WTC11 (cell line): ENCODE measurements around the gene PCDH19. TPM values are rescaled to one million over a fixed set of nuclear protein-coding genes. Genes with fewer than 3 reads are reported as not detected.

ENCODE experiments used
- ATAC-seq: fragments of 200-7000 bp; cut with Tn5 transposase; 2 replicates; pipeline ENCODE4 v1.10.0; 2021; ENCODE audit warnings: mild to moderate bottlenecking, moderate library complexity
- CTCF ChIA-PET: fragments of 300-600 bp; sonication (Branson Sonifier 250); formaldehyde crosslinking; loops from one replicate; lab custom pipeline; 2021; ENCODE audit warnings: antibody characterized with exemption; lab: Charles Lee
- POLR2A ChIA-PET: fragments of 350-600 bp; sonication (Branson Sonifier 250); formaldehyde crosslinking; loops from one replicate; lab custom pipeline; 2021; ENCODE audit warnings: antibody characterized with exemption; lab: Charles Lee
- DNase-seq: peaks from one replicate; pipeline ENCODE4 v3.0.0; 2021; ENCODE audit warnings: low spot score
- H3K27ac Mint-ChIP-seq: 2 replicates; pipeline ENCODE4 v1.8.0; 2021; ENCODE audit warnings: mixed read lengths
- H3K27me3 Mint-ChIP-seq: 2 replicates; pipeline ENCODE4 v1.8.0; 2021; ENCODE audit warnings: low read depth, mild to moderate bottlenecking, moderate library complexity, mixed read lengths
- H3K36me3 Mint-ChIP-seq: 2 replicates; pipeline ENCODE4 v1.8.0; 2021; ENCODE audit warnings: mixed read lengths
- H3K4me1 Mint-ChIP-seq: 2 replicates; pipeline ENCODE4 v1.8.0; 2022; ENCODE audit warnings: mixed read lengths
- H3K4me3 Mint-ChIP-seq: 2 replicates; pipeline ENCODE4 v1.8.0; 2021; ENCODE audit warnings: mild to moderate bottlenecking, moderate library complexity, mixed read lengths
- H3K9me3 Mint-ChIP-seq: 2 replicates; pipeline ENCODE4 v1.8.0; 2021; ENCODE audit warnings: mixed read lengths
- AR ChIP-seq: fragments of 250-450 bp; sonication (Bioruptor Pico); IDR thresholded peaks from 2 replicates; pipeline ENCODE4 v1.9.0; 2021; ENCODE audit warnings: mild to moderate bottlenecking
- E2F4 ChIP-seq: sonication (generic); formaldehyde crosslinking; IDR thresholded peaks from 2 replicates; pipeline ENCODE4 v1.8.1; 2022; ENCODE audit warnings: low read depth, mild to moderate bottlenecking, moderate library complexity, missing genetic modification reagents, borderline replicate concordance
- E2F5 ChIP-seq: sonication (generic); formaldehyde crosslinking; IDR thresholded peaks from 2 replicates; pipeline ENCODE4 v1.8.1; 2022; ENCODE audit warnings: mild to moderate bottlenecking, moderate library complexity, missing genetic modification reagents
- FOXP1 ChIP-seq: sonication (generic); formaldehyde crosslinking; IDR thresholded peaks from 2 replicates; pipeline ENCODE4 v1.8.0; 2022; ENCODE audit warnings: missing genetic modification reagents, mild to moderate bottlenecking, moderate library complexity, borderline replicate concordance
- GABPB1 ChIP-seq: sonication (generic); formaldehyde crosslinking; IDR thresholded peaks from 2 replicates; pipeline ENCODE4 v1.8.1; 2023; ENCODE audit warnings: mild to moderate bottlenecking, missing genetic modification reagents
- IRF1 ChIP-seq: sonication (generic); formaldehyde crosslinking; IDR thresholded peaks from 2 replicates; pipeline ENCODE4 v1.8.0; 2023; ENCODE audit warnings: missing genetic modification reagents
- IRF2 ChIP-seq: sonication (generic); formaldehyde crosslinking; IDR thresholded peaks from 2 replicates; pipeline ENCODE4 v1.8.0; 2022; ENCODE audit warnings: low read depth, missing genetic modification reagents, borderline replicate concordance
- KAT7 ChIP-seq: sonication (generic); formaldehyde crosslinking; IDR thresholded peaks from 2 replicates; pipeline ENCODE4 v1.8.1; 2023; ENCODE audit warnings: missing genetic modification reagents, mild to moderate bottlenecking, borderline replicate concordance
- MLX ChIP-seq: sonication (generic); formaldehyde crosslinking; IDR thresholded peaks from 2 replicates; pipeline ENCODE4 v1.8.1; 2023; ENCODE audit warnings: mild to moderate bottlenecking, missing genetic modification reagents, moderate library complexity
- MXD4 ChIP-seq: fragments of 250-450 bp; sonication (Bioruptor Pico); IDR thresholded peaks from 2 replicates; pipeline ENCODE4 v1.8.0; 2021; ENCODE audit warnings: mild to moderate bottlenecking, moderate library complexity, borderline replicate concordance
- MYBL2 ChIP-seq: sonication (generic); formaldehyde crosslinking; IDR thresholded peaks from 2 replicates; pipeline ENCODE4 v1.8.1; 2023; ENCODE audit warnings: mild to moderate bottlenecking, moderate library complexity, missing genetic modification reagents
- NFATC4 ChIP-seq: fragments of 250-450 bp; sonication (Bioruptor Pico); IDR thresholded peaks from 2 replicates; pipeline ENCODE4 v1.9.0; 2021; ENCODE audit warnings: mild to moderate bottlenecking
- NFE2L1 ChIP-seq: sonication (generic); formaldehyde crosslinking; IDR thresholded peaks from 2 replicates; pipeline ENCODE4 v1.8.1; 2023; ENCODE audit warnings: missing genetic modification reagents
- NR1H2 ChIP-seq: sonication (generic); formaldehyde crosslinking; IDR thresholded peaks from 2 replicates; pipeline ENCODE4 v1.9.0; 2021; ENCODE audit warnings: mild to moderate bottlenecking, moderate library complexity, missing genetic modification reagents
- RORB ChIP-seq: fragments of 250-450 bp; sonication (Bioruptor Pico); IDR thresholded peaks from 2 replicates; pipeline ENCODE4 v1.9.0; 2021; ENCODE audit warnings: mild to moderate bottlenecking
- SMAD3 ChIP-seq: sonication (generic); formaldehyde crosslinking; IDR thresholded peaks from 2 replicates; pipeline ENCODE4 v1.8.0; 2022; ENCODE audit warnings: missing genetic modification reagents, mild to moderate bottlenecking, borderline replicate concordance
- SMAD4 ChIP-seq: sonication (generic); formaldehyde crosslinking; IDR thresholded peaks from 2 replicates; pipeline ENCODE4 v1.8.0; 2022; ENCODE audit warnings: mild to moderate bottlenecking, missing genetic modification reagents
- SP1 ChIP-seq: sonication (generic); formaldehyde crosslinking; conservative IDR thresholded peaks from 2 replicates; pipeline ENCODE4 v1.8.1; 2022; ENCODE audit warnings: missing genetic modification reagents
- TCF7 ChIP-seq: sonication (generic); formaldehyde crosslinking; IDR thresholded peaks from 2 replicates; pipeline ENCODE4 v1.8.0; 2022; ENCODE audit warnings: mild to moderate bottlenecking, low read depth, missing genetic modification reagents, moderate library complexity
- TEAD1 ChIP-seq: sonication (generic); formaldehyde crosslinking; IDR thresholded peaks from 2 replicates; pipeline ENCODE4 v1.8.0; 2022; ENCODE audit warnings: mild to moderate bottlenecking, missing genetic modification reagents
- TEAD4 ChIP-seq: sonication (generic); formaldehyde crosslinking; IDR thresholded peaks from 2 replicates; pipeline ENCODE4 v1.8.0; 2022; ENCODE audit warnings: mild to moderate bottlenecking, missing genetic modification reagents
- USF1 ChIP-seq: sonication (generic); formaldehyde crosslinking; IDR thresholded peaks from 2 replicates; pipeline ENCODE4 v1.8.0; 2022; ENCODE audit warnings: mild to moderate bottlenecking, missing genetic modification reagents
- ZBTB21 ChIP-seq: sonication (generic); formaldehyde crosslinking; IDR thresholded peaks from 2 replicates; pipeline ENCODE4 v1.8.1; 2023; ENCODE audit warnings: mild to moderate bottlenecking, missing genetic modification reagents, borderline replicate concordance
- ZNF121 ChIP-seq: sonication (generic); formaldehyde crosslinking; IDR thresholded peaks from 2 replicates; pipeline ENCODE4 v1.8.0; 2023; ENCODE audit warnings: missing genetic modification reagents
- ZNF512 ChIP-seq: sonication (generic); formaldehyde crosslinking; IDR thresholded peaks from 2 replicates; pipeline ENCODE4 v1.8.1; 2022; ENCODE audit warnings: missing genetic modification reagents, borderline replicate concordance
- total RNA-seq: library from RNA; stranded (reverse); gene quantifications from 3 replicates; pipeline ENCODE4 v1.2.3, GENCODE V29; 2021

Gene PCDH19
- total RNA-seq, 1 experiment from 2014 or later = 1.5 TPM

GRCh38 chrX:100297728-100298127 is 112.3 kb downstream of the PCDH19 start:
- no peak for ATAC-seq
- Mint-ChIP-seq H3K4me3 (no peak overlapping the region), H3K27me3 (no peaks in the 10 kb centered on the region), H3K36me3 (no peaks in the 10 kb centered on the region), H3K4me1 (peaks cover 5% of the 10 kb centered on the region; the same call in 1 of the 2 replicates), H3K27ac (no peak overlapping the region), H3K9me3 (no peaks in the 10 kb centered on the region)
- TF ChIP-seq E2F4 (CRISPR knock-in tag) (no peak), SP1 (CRISPR knock-in tag) (no peak), IRF1 (CRISPR knock-in tag) (no peak), KAT7 (no peak), NR1H2 (CRISPR knock-in tag) (no peak), AR (CRISPR knock-in tag) (no peak), SMAD4 (CRISPR knock-in tag) (no peak), TCF7 (no peak), USF1 (no peak), MLX (CRISPR knock-in tag) (no peak), IRF2 (CRISPR knock-in tag) (no peak), NFE2L1 (no peak)
- ChIA-PET CTCF (no interaction called here), POLR2A (no interaction called here)
- DNase-seq = no peak

GRCh38 chrX:100296183-100296753 is 113.8 kb downstream of the PCDH19 start:
- ATAC-seq (peak; percentile 93), DNase-seq (peak; percentile 9)
- Mint-ChIP-seq H3K27me3 (no peaks in the 10 kb centered on the region), H3K27ac (no peak overlapping the region), H3K9me3 (no peaks in the 10 kb centered on the region), H3K36me3 (no peaks in the 10 kb centered on the region), H3K4me1 (peaks cover 8% of the 10 kb centered on the region), H3K4me3 (no peak overlapping the region)
- ChIA-PET CTCF (no interaction called here), POLR2A (no interaction called here)
- no peak for TF ChIP-seq MYBL2 (CRISPR knock-in tag)
- TF ChIP-seq ZNF512 (CRISPR knock-in tag) = no peak
- TF ChIP-seq MXD4 (CRISPR knock-in tag) = no peak
- TF ChIP-seq FOXP1 (CRISPR knock-in tag) = no peak
- no peak for TF ChIP-seq NFATC4
- TF ChIP-seq ZBTB21 (CRISPR knock-in tag) = no peak
- no peak for TF ChIP-seq SMAD3 (CRISPR knock-in tag)
- no peak for TF ChIP-seq TEAD4 (CRISPR knock-in tag)
- no peak for TF ChIP-seq GABPB1 (CRISPR knock-in tag)
- no peak for TF ChIP-seq ZNF121 (CRISPR knock-in tag)
- TF ChIP-seq E2F5 (CRISPR knock-in tag) = no peak
- TF ChIP-seq IRF2 (CRISPR knock-in tag) = no peak
- no peak for TF ChIP-seq RORB (CRISPR knock-in tag)
- TF ChIP-seq TEAD1 (CRISPR knock-in tag) = no peak
